ENCODE data around the gene TMTC1. TPM values are rescaled to one million over a fixed set of nuclear protein-coding genes. Genes with fewer than 3 reads are reported as not detected.

Gene TMTC1
- total RNA-seq, 2 experiments from 2014 or later, result not detected

- POLR2A ChIA-PET, result no interaction called here
- H3K4me3 Mint-ChIP-seq, result no peak overlapping the region
- no peaks in the 10 kb centered on the region for H3K36me3 Mint-ChIP-seq (ENCODE audit: low read depth)
- no peaks in the 10 kb centered on the region for H3K4me1 Mint-ChIP-seq (ENCODE audit: low read depth)
- H3K27ac Mint-ChIP-seq, result no peak overlapping the region
- CTCF ChIA-PET, result no interaction called here
- DNase-seq, result no peak
- H3K27me3 Mint-ChIP-seq (ENCODE audit: low read depth), result peaks cover 5% of the 10 kb centered on the region
- ATAC-seq, result no peak
- H3K9me3 Mint-ChIP-seq (ENCODE audit: insufficient read depth), result no peaks in the 10 kb centered on the region
Observed at GRCh38 chr12:29455087-29455486, 328.7 kb downstream of the TMTC1 start.

GRCh38 chr12:29451888-29452287 lies 331.9 kb downstream of the TMTC1 start:
- POLR2A ChIA-PET, result no interaction called here
- Mint-ChIP-seq H3K4me1 (ENCODE audit: low read depth) (no peaks in the 10 kb centered on the region), H3K9me3 (ENCODE audit: insufficient read depth) (no peaks in the 10 kb centered on the region), H3K36me3 (ENCODE audit: low read depth) (no peaks in the 10 kb centered on the region), H3K27me3 (ENCODE audit: low read depth) (peaks cover 5% of the 10 kb centered on the region), H3K4me3 (no peak overlapping the region), H3K27ac (no peak overlapping the region)
- no peak for ATAC-seq
- CTCF ChIA-PET, result no interaction called here
- DNase-seq, result no peak

Data from activated CD8-positive, alpha-beta T cell treated with anti-CD3 and anti-CD28 coated beads, Interleukin-2, amount 10 ng/mL, durations not matched to agents 7 days and 5 days (primary cell).